Small intestine (tissue), 16 donors: ENCODE data around the gene RAX. TPM values are rescaled to one million over a fixed set of nuclear protein-coding genes. Genes with fewer than 3 reads are reported as not detected.

ENCODE experiments used
- DNase-seq, 2 donors: peaks; one replicate each; pipeline versions ENCODE4 v3.0.0 to v3.0.0-alpha.2; 2013
- FAIRE-seq: peaks from 2 replicates; lab custom pipeline; 2012; peaks lifted over from hg19 to GRCh38; lab: Jason Lieb, UNC
- H3K27ac ChIP-seq, 3 donors: one replicate each; pipeline ENCODE4 v1.5.1; 2013; ENCODE audit warnings: low read length in 2 of 3, mild to moderate bottlenecking in 2 of 3, control low read depth in 1 of 3, inconsistent platforms in 1 of 3, low read depth in 1 of 3, moderate library complexity in 1 of 3
- H3K27me3 ChIP-seq, 3 donors: one replicate each; pipeline ENCODE4 v1.6.1; 2013; ENCODE audit warnings: low read length in 3 of 3, inconsistent platforms in 1 of 3; ENCODE audit not compliant: control insufficient read depth in 3 of 3, insufficient read depth in 3 of 3
- H3K36me3 ChIP-seq, 3 donors: one replicate each; pipeline ENCODE4 v1.6.1; 2013; ENCODE audit warnings: low read length in 3 of 3, inconsistent platforms in 1 of 3, low read depth in 1 of 3, mild to moderate bottlenecking in 1 of 3, moderate library complexity in 1 of 3; ENCODE audit not compliant: control insufficient read depth in 3 of 3, insufficient read depth in 2 of 3
- H3K4me1 ChIP-seq, 3 donors: one replicate each; pipeline ENCODE4 v1.6.1; 2013; ENCODE audit warnings: low read length in 2 of 3, inconsistent platforms in 1 of 3, low read depth in 1 of 3, mild to moderate bottlenecking in 1 of 3, moderate library complexity in 1 of 3; ENCODE audit not compliant: control insufficient read depth in 3 of 3, insufficient read depth in 2 of 3
- H3K4me3 ChIP-seq, 3 donors: one replicate each; pipeline ENCODE4 v1.5.1; 2013; ENCODE audit warnings: low read length in 3 of 3, control low read depth in 1 of 3, inconsistent platforms in 1 of 3, low read depth in 1 of 3, mild to moderate bottlenecking in 1 of 3, moderate library complexity in 1 of 3
- H3K9me3 ChIP-seq, 2 donors: one replicate each; pipeline ENCODE4 v1.6.1; 2013; ENCODE audit warnings: low read depth in 1 of 2, low read length in 1 of 2; ENCODE audit not compliant: control insufficient read depth in 2 of 2, insufficient read depth in 1 of 2
- WGBS, 3 donors: extraction: QIAGEN DNeasy Blood & Tissue Kit; methylation state at CpG; one replicate each; pipeline ENCODE4 v1.1.7; 2013; 5-methylcytosine and 5-hydroxymethylcytosine counted together
- long read RNA-seq, 10 donors: transcript quantifications; one replicate each; lab custom pipeline, GENCODE V29; 2026
- polyA plus RNA-seq, 4 donors: library from polyadenylated mRNA; stranded (reverse) in 3 of 4; unstranded in 1 of 4; fragments of 200-250 nt in 3 of 4; fragments of 120-200 nt in 1 of 4; gene quantifications; one replicate each; pipeline versions ENCODE4 v1.2.1 to v1.2.3, GENCODE V29; 2013
- donor health status: healthy with polysubstance abuse.
- donor health status: control.
- donor health status: control.
- donor health status: Bipolar disorder and iron deficiency.
- donor health status: healthy.

Gene RAX
- polyA plus RNA-seq, result under 1 TPM in 1 of 4 donors, not detected in 3; 0.01 TPM
- long read RNA-seq, donor 1, result 0 reads
- long read RNA-seq, donor 2, result 0 reads
- long read RNA-seq, donor 3, result 0 reads
- long read RNA-seq, donor 4, result 0 reads
- long read RNA-seq, donor 5, result 0 reads
- long read RNA-seq, donor 6, result 0 reads
- long read RNA-seq, donor 7, result 0 reads
- long read RNA-seq, donor 8, result 0 reads
- long read RNA-seq, donor 9, result 0 reads
- long read RNA-seq, donor 10, result 0 reads

- Histone ChIP-seq H3K4me1 (peaks cover 0 to 15% (median 0%) of the 10 kb centered on the region in 3 donors), H3K9me3 (no peaks in the 10 kb centered on the region), H3K27me3 (peaks cover 25 to 92% (median 45%) of the 10 kb centered on the region in 3 donors), H3K36me3 (no peaks in the 10 kb centered on the region), H3K4me3 (peak within 1 kb of the TSS in 1 of 3 donors; percentile 20), H3K27ac (no peak within 1 kb of the TSS)
- DNase-seq, result peak in 1 of 2 donors; percentile 44
- 3 to 11% (median 7%) methylated on average over 59 to 88 of the region's 88 CpGs for WGBS, 3 donors
- no peak for FAIRE-seq
These were observed at the start of gene RAX for GRCh38 chr18:59272891-59273758. Gene RAX, minus strand, starts transcription at chr18:59273454. Its CDS starts 248 bp downstream, at chr18:59273206.

- 81 to 92% (median 85%) methylated on average over 4 of the region's 4 CpGs for WGBS, 3 donors
- no peak for DNase-seq
These were observed 45.3 kb upstream of the RAX start, which contains the start of gene CPLX4 for GRCh38 chr18:59318460-59319050. Gene CPLX4, minus strand, starts transcription at chr18:59318649. Its CDS starts 187 bp downstream, at chr18:59318462.

GRCh38 chr18:59311631-59312030 lies 38.4 kb upstream of the RAX start:
- Histone ChIP-seq H3K4me1 (peaks cover 0 to 3% (median 0%) of the 10 kb centered on the region in 3 donors), H3K36me3 (no peaks in the 10 kb centered on the region), H3K9me3 (no peaks in the 10 kb centered on the region), H3K27ac (no peak overlapping the region), H3K4me3 (no peak overlapping the region), H3K27me3 (peaks cover 0 to 22% (median 4%) of the 10 kb centered on the region in 3 donors)
- no peak for FAIRE-seq
- 77 to 86% (median 82%) methylated on average over 7 of the region's 7 CpGs for WGBS, 3 donors
- DNase-seq, result no peak

More at GRCh38 chr18:59318460-59319050, 45.3 kb upstream of the RAX start, which contains the start of gene CPLX4:
- Histone ChIP-seq H3K9me3 (no peaks in the 10 kb centered on the region), H3K27ac (no peak within 1 kb of the TSS), H3K36me3 (no peaks in the 10 kb centered on the region), H3K4me3 (no peak within 1 kb of the TSS), H3K27me3 (no peaks in the 10 kb centered on the region), H3K4me1 (no peaks in the 10 kb centered on the region)
- no peak for FAIRE-seq

GRCh38 chr18:59308938-59309260 lies 35.6 kb upstream of the RAX start:
- 3 to 14% (median 11%) methylated on average over 5 of the region's 5 CpGs for WGBS, 3 donors
- Histone ChIP-seq H3K9me3 (no peaks in the 10 kb centered on the region), H3K4me3 (peak overlapping the region in 2 of 3 donors; percentile 11 to 27), H3K27ac (no peak overlapping the region), H3K27me3 (peaks cover 0 to 31% (median 4%) of the 10 kb centered on the region in 3 donors), H3K36me3 (no peaks in the 10 kb centered on the region), H3K4me1 (peaks cover 0 to 3% (median 0%) of the 10 kb centered on the region in 3 donors)
- no peak for FAIRE-seq
- DNase-seq, result no peak

GRCh38 chr18:59308248-59308937 lies 35.1 kb upstream of the RAX start:
- peaks cover 0 to 31% (median 6%) of the 10 kb centered on the region in 3 donors for H3K27me3 ChIP-seq

GRCh38 chr18:59306640-59307039 lies 33.4 kb upstream of the RAX start:
- Histone ChIP-seq H3K4me1 (peaks cover 0 to 3% (median 0%) of the 10 kb centered on the region in 3 donors), H3K9me3 (no peaks in the 10 kb centered on the region), H3K27me3 (peaks cover 0 to 37% (median 6%) of the 10 kb centered on the region in 3 donors), H3K4me3 (no peak overlapping the region), H3K27ac (no peak overlapping the region), H3K36me3 (no peaks in the 10 kb centered on the region)
- FAIRE-seq (no peak), DNase-seq (no peak)
- 78 to 79% (median 78%) methylated on average over 6 of the region's 6 CpGs for WGBS, 3 donors

More at GRCh38 chr18:59308248-59308937, 35.1 kb upstream of the RAX start:
- FAIRE-seq (no peak), DNase-seq (peak; percentile 63 to 81)
- H3K36me3 ChIP-seq, result no peaks in the 10 kb centered on the region
- no peaks in the 10 kb centered on the region for H3K9me3 ChIP-seq
- WGBS, 3 donors, result 2 to 4% (median 3%) methylated on average over 46 of the region's 46 CpGs
- peak overlapping the region in 2 of 3 donors; percentile 11 to 27 for H3K4me3 ChIP-seq
- H3K4me1 ChIP-seq, result peaks cover 0 to 3% (median 0%) of the 10 kb centered on the region in 3 donors
- H3K27ac ChIP-seq, result no peak overlapping the region

GRCh38 chr18:59305295-59305694 lies 32.0 kb upstream of the RAX start:
- Histone ChIP-seq H3K36me3 (no peaks in the 10 kb centered on the region), H3K27me3 (peaks cover 0 to 35% (median 4%) of the 10 kb centered on the region in 3 donors), H3K9me3 (no peaks in the 10 kb centered on the region), H3K4me1 (peaks cover 0 to 3% (median 0%) of the 10 kb centered on the region in 3 donors), H3K27ac (no peak overlapping the region), H3K4me3 (no peak overlapping the region)
- 69 to 76% (median 73%) methylated on average over 4 of the region's 4 CpGs for WGBS, 3 donors
- no peak for DNase-seq
- no peak for FAIRE-seq
